ENCODE results near the gene CCL13. TPM values are rescaled to one million over a fixed set of nuclear protein-coding genes. Genes with fewer than 3 reads are reported as not detected.

Gene CCL13
- total RNA-seq, 2 donors from 2014 or later, result 4.6 to 6.4 TPM

DNA sequence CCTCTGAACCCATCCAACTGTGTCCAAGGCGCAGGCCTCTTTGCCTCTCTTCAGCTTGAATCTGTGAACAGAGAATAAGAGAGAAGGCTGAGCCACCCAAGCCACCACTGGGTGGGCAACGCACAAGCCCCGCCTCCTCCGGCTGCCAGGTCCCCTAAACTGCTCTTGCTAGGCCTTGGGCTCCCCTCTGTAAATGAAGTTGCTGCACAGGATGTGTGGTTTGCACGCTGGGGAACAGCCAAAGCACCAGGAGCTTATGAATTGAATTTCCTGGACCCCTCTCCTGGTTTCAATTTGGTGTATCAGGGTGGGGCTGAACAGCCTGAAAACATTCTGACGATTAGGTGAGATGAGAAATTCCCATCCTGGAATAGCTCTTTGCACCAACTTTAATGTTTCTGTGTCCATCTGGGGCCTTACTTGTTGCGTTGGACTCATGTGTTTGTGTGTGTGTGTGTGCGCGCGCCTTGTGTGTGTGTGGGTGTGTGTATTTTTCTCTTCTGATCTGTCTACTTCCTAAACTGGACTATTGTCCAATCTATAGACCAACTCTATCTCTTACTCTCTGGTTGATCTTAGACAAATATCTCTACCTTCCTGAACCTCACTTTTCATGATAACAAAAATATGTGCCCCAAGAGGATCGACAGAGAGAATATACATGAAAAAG is 4.5 kb downstream of the CCL13 start:
- DNase-seq (no peak), ATAC-seq (no peak)
- intact Hi-C loops (cut with DNase I), result loop anchor here in 1 of 2 donors (1.0 to 5.0 kb wide), 2 partner anchors 53 to 160 kb away; no protein-coding TSS in a partner anchor

DNA sequence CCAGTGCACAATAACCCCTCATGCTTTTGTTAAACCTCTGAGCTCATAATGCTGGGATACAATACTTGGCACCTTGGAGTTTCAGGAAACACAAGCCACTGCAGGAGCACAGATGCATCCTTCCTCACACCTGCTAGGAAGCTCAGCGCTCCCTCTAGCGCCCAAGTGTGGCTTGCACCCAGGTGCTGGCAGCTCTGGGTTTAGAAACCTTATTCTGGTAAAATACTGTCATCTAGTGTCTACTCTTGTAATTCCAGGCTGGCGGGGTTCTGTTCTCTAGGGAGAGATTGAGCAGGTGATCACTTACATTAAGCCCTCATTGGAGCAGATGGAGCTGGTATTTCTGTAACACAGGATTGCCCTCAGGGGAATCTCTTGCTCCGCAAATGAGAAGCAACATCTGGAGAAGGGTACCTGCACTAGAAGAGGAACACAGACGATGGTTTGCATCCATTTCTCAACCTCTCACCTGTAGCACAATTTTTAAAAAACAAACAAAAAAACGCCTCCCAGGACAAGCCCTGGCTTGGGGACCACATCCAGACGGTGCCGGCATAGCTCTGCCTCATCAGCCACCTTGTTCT is 5.3 kb downstream of the CCL13 start:
- ATAC-seq (peak; percentile 91 to 94), DNase-seq (peak; percentile 90)
- intact Hi-C loops (cut with DNase I), result loop anchor here (1.0 to 5.0 kb wide), 3 partner anchors 54 to 161 kb away; no protein-coding TSS in a partner anchor

DNA sequence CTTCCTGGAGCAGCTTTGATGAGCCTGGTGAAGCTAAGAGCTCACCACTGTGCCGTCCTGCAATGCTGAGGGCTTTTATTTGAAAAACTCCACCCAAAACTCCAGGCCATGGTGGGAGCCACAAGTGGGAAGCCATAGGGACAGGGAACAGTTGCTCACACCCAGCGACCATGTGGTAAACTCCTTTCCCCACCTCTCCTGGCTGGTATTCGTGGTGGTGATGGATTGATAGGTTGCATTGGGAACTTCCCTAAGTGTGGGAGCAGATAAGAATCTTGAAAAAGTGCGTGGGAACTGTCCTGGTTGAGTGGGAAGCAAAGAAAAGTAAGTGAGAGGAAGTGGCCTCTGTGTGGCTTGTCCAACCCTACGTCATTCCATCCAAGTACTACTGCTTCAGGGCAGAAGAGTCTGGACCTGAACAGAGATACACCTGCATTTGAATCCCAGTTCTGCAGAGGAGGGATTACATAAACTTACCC is 6.9 kb downstream of the CCL13 start, which contains the start of gene CCL1:
Gene CCL1 (minus strand): TSS at position 51 of the 479 bp plus-strand sequence. CDS start 72 bp downstream, outside the sequence.
- intact Hi-C loops (cut with DNase I), result loop anchor here (2.0 to 5.0 kb wide), 2 partner anchors 56 to 162 kb away; no protein-coding TSS in a partner anchor
- no peak for DNase-seq
- no peak for ATAC-seq

DNA sequence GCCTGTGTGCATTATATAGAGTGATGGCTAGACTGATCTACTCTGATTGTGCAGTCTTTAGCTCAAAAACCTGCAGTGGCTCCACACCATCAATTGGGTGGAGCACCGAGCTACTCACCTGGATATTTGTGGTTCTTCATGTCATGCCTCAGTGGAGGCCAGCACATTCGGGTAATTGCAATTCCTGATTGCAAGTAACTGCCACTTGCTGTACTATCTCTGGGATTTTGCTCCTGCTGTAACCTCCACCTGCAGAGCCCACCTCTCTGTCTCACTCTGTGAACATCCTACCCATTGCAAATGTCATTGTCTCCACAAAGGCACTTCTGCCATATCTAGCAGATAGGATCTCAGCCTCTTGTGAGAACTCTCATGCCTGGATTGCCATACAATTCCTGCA is 8.5 kb downstream of the CCL13 start:
- intact Hi-C loops (cut with DNase I), result loop anchor here in 1 of 2 donors (5.0 kb wide), 1 partner anchor 57 kb away; no protein-coding TSS in a partner anchor
- ATAC-seq, result no peak

DNA sequence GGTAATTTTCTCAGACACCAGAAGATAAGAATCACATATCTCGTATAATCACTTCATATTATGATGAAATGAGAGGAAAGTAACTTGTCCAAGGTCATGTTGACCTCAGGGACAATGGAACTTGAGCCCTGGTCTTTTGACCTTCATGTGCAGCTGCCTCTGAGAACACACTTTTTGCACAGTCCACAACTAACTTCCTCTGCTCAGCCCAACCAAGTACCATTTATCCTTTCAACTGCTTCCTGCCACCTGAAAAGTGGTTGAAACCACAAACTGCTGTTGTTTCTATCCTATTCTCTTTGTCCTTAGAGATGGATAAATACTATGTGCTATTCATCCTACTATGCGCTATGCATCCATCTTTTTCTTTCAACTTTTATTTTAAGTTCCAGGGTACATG is 9.1 kb downstream of the CCL13 start:
- intact Hi-C loops (cut with DNase I), result no loop called here
- ATAC-seq, result no peak
- DNase-seq, result no peak

More for the DNA sequence above, 8.5 kb downstream of the CCL13 start:
- no peak for DNase-seq

DNA sequence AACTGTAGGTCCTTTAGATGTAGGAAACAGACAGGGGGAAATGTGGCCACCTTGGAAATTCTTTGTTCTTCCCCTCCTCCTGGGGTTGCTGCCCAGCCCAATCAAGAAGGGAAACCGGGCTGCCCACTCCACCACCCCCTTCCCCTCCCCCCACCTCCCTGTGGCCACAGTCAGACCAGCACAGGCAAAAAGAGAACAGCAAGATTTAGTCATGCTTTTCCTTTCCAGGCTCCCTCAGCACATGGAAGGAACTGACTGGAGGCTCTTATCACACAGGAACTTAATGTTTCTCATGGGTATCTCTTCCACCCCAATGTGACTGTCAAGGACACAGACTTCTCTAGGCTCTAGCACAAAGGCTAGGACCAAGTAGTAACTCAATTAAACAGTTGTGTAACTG is 9.7 kb downstream of the CCL13 start:
- no peak for DNase-seq
- intact Hi-C loops (cut with DNase I), result no loop called here
- ATAC-seq, result no peak

DNA sequence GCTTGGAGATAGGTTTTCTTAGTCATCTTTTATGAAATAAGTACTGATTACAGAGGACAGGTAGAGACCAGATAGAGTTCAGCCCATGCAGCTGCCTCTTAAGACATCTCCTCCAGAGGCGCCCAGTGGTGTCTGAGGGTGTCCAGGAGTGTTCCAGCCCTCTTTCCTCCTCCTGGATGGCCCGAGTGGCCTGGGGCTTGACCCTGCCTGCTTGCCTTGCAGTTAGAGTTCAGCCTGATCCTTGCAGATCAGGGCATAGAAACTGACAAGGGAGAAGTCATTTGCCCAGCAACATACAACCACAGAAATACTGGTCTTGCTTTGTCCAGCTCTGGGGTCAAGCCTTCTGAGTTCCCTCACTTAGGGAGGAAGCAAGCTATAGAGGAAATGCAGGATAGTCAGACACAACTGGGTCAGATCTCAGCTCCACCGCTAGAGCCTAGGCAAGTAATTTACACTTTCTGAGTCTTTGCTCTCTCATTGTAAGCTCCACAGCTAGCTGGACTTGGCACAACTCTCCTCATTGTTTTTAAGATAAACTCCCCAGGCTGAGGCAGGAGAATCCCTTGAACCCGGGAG is 10.3 kb downstream of the CCL13 start:
- intact Hi-C loops (cut with DNase I), result no loop called here
- DNase-seq (no peak), ATAC-seq (peak in 1 of 2 donors; percentile 17)

DNA sequence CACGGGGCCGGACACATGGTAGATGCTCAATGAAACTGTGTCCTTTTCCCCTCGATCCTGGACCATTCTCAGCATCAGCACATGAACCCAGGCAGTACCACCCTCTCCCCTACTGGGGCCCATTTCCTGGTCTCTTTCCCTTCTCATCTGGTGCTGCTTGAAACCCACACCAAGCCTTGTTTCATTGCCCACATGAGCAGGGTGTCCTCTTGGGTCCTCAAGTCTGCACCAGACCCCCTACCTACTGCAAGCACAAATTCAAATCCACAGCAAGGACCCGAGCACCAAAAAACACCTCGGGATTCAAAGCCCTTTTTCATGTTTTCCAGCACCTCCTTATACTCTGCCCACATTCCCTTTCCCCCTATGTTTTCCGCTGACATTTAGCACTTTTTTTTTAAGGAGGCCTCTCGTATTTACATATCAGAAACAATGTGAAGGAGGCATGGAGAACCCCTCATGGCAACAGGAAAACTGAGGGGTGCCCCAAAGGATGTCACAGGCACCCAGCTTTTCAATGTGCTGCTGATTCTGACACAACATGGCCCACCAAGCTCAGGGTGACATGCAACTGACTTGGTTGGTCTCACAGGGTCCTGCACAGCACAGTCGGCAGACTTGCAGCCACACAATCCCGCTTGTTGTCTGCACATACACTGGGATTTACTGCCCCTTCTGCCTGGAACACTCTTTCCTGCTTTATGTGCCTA is 11.4 kb downstream of the CCL13 start:
- ATAC-seq, result no peak
- no peak for DNase-seq
- intact Hi-C loops (cut with DNase I), result no loop called here

DNA sequence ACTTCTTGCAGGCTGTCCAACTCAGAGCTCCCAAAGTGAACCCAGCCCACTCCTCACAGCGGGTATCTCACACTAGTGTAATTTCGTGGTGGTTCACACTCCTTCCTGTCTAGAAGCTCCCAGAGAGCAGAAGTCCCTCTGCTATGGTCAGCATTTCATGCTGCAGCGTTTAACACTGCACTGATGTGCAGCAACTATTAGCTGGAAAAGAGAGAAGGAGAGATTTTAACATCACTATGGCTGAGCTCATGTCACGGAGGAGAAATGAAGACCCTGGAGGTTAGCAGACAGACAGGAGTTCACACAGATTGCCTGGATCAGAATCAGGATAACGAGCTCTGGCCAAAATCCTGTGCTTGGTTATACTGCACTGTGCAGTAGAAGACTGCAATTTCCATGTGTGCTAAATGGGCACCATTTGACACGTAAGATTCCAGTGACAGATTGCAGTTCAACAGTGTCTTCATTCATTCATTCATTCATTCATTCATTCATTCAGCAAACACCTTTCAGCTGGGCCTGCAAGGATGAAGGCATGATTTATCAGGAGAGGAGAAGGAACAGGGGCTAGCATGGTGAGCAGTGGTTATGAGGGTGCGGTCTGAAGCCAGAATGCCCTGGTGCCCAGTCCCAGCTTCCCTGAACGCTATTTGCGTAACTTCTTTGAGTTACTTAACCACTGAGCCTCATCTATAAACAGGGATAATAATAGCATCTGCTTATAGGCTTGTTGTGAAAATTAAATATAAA is 12.1 kb downstream of the CCL13 start:
- ATAC-seq, result peak; percentile 38 to 63

DNA sequence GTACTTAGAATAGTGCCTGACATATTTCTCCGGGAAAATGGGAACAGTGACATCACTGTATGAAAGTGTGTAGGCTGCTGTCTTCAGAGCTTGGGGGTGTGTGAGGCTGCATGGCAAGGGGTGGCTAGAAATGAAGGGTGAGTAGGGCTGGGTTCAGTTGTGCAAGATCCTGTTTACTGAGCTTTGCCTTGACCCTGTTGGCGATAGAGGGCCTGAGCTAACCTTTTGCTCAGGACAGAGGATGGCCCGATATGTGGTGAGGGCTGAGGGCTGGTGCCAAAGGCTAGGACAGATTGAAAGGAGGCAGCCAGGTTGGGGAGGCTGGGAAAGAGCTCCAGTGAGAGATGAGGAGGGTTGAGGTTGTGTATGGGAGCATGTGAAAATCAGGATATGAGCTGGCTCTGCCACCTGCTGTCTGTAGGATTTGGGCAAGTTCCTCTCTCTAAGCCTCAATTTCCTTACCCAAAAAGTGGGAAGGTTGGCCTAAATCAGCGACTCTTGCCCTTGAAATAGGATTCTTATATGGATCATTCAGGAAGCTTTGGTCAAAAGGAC is 12.7 kb downstream of the CCL13 start:
- DNase-seq (no peak), ATAC-seq (peak in 1 of 2 donors; percentile 55)
- intact Hi-C loops (cut with DNase I), result no loop called here

More for the DNA sequence above, 12.1 kb downstream of the CCL13 start:
- intact Hi-C loops (cut with DNase I), result no loop called here
- DNase-seq, result no peak

DNA sequence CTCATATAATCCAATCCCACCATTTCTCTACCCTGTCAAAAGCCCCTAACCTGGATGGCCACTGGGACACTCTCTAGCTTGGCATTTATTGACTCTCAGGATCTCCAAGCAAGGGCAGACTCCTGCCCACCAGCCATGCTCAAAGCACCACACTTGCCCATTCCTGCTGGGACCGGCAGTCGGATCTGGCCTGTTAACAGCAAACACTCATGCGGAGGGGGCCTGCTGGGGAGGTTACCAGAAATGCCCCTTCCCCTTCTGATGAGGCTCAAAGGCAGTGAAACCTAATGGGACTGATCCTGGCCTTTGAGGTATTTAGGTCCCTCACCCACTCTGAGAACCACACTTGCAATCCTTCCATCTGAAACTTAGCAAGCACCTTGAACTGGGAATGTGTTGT is 13.3 kb downstream of the CCL13 start:
- ATAC-seq (no peak), DNase-seq (no peak)
- intact Hi-C loops (cut with DNase I), result no loop called here

DNA sequence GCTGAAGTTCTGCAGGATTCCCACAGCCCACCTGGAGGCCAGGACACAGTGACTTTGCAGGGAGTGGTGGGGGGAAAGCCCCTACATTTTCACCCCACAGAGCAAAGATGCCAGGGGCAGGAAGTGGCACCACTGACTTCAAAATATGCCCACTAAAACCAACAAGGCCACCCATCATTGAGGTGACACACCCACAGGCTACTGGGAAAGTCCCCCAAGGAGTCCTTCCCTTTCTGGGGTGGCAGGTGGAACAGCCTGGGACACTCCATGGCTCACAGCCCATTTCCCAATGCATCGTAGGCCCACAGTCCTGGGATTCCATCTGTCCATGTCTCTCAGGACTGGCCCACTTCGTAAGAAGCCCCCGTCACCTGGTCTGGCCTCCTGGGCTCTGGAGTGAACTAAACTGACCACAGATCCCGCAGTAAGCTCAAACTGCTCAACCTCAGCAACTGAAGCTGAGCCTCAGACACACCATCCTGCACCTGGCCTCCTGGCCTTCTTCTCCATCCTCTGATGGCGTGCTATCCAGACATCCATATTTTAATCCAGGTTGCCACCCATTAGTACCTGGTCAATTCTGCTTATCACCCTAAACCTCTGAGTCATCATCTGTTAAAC is 14.2 kb downstream of the CCL13 start:
- no peak for ATAC-seq
- no peak for DNase-seq
- intact Hi-C loops (cut with DNase I), result no loop called here

DNA sequence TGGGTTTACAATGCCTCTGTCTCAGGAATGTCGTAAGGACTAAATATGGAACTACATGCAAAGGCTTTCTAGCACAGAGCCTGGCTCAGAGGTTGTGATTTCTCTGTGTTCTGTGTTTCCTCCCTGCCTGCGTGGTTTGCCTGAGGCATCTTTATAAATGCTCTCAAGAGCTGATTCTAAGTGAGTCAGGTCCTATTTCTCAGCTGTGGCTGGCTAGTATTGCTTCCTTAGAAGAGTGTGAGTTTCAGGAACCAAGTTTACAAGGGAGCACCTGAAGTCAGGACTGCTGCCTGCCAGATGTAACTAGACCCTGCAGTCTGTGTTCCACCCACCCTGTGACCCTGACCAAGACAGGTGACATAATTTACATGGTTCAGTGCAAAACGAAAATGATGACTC is 14.7 kb downstream of the CCL13 start:
- no peak for DNase-seq
- no peak for ATAC-seq
- intact Hi-C loops (cut with DNase I), result no loop called here

DNA sequence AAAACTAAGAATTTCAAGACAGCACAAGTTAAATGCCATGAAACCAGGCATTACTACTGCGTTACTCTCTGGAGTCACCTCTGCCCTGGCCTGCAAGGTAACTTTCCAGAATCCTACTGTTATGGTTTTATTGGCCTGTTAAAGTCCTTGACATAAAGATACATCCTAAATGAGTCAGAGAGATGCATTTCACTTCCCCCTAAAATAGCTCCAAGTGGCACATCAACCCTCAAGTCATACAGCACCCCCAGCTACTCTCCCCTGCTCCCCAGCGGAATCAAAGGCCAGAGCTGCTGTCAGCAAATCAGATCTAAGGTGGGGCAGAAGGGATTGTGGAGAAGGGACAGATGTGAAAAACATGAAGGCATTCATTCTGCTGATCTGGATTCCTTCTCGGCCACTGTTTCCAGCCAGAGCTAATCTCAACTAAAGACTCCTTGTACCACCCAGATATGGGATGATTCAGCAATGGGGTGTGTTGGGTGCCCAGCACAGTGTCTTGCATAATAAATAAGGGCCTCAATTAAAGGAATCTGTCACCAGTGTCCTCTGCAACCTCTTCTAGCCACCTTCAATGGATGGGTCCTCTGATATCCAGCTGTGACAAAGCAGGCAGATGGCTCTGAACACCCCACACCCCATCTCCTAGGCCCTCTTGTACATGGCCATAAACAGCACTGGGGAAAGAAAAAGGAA is 15.3 kb downstream of the CCL13 start:
- intact Hi-C loops (cut with DNase I), result no loop called here
- ATAC-seq, result no peak
- DNase-seq, result no peak

DNA sequence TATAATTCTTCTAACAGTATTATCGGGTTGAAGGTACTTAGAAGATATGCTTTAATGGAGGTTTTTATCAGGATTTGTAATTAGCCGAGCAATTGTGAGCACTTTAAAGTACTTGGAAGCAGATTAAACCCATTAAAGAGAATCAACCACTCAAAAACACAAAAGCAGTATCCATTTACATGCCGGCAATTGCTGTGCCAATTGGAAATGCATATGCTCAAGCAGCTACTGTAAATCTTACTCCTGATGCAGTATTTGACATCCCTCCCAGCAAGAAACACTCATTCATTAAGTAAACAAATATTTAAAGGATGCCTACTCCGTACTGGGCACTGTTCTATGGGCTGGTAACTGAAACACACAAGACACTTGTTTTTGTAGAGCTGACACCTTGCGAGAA is 18.2 kb downstream of the CCL13 start:
- DNase-seq, result no peak
- intact Hi-C loops (cut with DNase I), result no loop called here
- ATAC-seq, result no peak

DNA sequence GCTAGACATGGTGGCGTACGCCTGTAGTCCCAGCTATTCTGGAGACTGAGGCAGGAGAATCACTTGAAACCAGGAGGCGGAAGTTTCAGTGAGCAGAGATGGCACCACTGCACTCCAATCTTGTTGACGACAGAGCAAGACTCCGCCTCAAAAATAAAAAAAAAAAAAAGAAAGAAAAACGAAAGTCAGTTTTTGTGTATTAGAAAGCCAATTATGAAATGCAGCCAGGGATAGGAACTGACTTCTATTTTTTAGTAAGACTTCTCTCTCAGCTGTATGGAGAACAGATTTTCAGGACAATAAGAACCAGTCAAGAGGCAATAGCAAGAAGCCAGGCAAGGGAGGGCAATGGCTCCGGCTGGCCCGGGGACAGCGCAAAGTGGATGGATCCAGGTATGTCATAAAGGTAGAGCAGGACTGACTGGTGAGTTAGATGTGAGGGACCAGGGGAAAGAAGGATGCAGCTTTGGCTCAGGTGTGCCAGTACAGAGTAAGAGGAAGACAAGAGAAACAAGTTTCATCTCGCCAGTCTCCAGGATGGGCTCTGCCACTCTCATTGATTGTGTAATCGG is 19.2 kb downstream of the CCL13 start:
- intact Hi-C loops (cut with DNase I), result no loop called here
- DNase-seq (no peak), ATAC-seq (no peak)

DNA sequence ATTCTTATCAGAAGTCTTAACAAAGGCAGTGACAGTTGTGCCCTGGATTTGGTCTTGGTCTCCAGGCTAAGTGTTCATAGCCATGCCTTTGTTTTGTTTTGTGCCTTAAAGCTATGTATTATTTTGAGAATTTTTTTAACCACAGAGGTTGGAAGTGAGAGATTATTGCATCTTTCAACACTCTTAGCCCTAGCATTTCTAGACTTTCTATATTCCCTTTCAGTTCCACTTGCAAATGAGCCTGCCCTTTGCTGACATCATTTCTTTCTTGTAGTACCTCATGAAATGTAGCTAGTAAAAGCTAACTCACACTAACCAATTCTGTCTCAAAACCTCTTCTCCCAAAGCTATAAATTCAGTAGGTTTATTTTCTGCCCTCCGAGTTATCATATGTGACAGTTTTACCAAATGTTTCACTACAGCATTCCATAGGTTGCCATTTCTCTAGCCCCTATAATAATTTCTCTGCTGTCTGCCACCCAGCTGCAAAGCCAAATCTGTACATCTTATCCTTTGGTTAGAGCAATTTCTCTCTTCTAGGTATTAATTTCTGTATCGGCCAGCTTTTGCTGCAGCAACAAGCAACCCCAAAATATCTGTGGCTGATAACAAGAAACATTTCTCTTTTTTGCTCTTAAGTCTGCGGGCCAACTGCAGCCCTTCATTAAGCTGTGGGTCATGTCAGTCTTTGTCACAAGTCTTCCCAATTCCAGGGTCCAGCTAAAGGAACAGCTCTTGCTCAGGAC is 21.0 kb downstream of the CCL13 start:
- DNase-seq, result no peak
- no peak for ATAC-seq
- intact Hi-C loops (cut with DNase I), result no loop called here

Data from left cardiac atrium (tissue), 4 donors.